ENCODE measurements around the gene GALNS. TPM values are rescaled to one million over a fixed set of nuclear protein-coding genes. Genes with fewer than 3 reads are reported as not detected.

Gene GALNS
- total RNA-seq, 1 experiment from 2014 or later = 32.1 TPM

DNA sequence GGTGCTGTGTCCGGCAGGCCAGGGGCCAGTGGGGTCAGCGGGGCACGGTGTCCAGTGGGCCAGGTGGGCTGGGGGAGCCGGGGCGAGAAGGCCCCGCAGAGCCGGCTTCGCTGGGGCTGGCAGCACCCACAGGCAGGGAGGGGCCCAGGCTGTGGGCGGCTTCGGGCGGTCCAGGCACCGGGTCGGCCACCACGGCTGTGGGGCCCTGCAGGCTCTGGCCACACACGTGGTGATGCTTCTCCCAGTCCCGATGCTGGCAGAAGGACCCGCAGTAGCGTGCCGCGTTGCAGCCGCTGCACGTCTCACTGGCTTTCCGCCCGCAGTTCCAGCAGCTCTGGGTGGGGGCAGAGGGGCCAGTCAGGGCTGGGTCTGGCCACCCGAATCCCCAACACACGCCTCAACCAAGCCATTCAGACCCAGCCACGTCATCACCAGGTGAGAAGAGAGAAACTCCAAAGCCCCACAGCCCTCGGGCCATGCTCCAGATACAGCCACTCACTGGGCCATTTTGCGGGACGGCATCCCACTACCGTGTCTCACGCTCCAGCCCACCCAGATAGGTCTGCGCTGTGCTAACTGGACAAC, 20.3 kb upstream of the GALNS start:
- no peak for DNase-seq (ENCODE audit: low read depth)

DNA sequence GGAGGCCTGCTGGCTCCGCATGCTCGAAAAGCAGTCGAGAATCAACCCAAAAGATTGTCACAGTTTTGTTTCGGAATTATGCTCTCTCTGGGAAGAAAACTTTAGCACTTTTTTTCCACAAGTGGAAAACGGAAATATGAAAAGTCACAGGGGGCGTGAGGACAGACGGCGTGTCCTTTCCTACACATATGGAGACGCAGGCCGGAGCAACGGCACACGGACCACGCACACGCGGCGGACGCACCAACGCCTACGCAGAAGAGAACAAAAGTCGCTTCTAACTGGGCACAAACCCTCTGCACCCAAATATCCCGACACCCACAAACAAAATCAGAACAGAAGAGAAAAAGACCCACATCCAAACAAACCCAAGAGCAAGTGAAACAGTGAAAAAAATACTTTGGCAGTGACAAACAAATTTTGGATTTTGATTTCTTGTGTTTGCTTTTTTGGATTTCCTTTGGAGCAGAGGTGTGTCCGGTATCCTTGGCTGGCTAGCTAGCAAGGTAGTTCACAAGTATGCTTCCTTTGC, 19.0 kb upstream of the GALNS start:
- no peak for DNase-seq (ENCODE audit: low read depth)

DNA sequence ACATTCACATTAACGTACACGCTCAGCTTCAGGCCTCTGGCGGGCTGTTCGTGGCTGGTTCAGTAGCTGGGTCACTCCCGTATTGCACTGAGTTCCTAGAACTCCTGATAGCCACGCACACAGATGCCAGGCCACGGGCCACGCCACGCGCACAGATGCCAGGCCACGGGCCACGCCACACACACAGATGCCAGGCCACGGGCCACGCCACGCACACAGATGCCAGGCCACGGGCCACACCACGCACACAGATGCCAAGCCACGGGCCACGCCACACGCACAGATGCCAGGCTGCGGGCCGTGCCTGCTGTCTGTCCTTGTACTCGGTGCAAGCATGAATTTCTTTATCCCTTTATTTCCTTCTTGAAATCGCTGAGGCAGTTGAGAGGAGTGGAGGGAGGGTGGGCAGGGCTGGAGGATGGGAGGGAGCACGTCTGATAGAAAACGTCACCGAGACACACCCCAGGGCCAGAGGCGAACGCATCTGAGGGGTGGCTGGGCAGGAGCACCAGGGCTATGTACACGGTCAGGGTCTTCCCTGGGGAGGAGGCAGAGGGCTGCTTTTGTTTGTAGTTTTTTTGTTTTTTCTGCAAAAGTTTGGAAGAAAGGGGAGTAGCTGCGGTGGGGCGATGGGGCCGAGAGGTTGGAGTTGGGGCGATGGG, 18.3 kb upstream of the GALNS start:
- no peak for DNase-seq (ENCODE audit: low read depth)

DNA sequence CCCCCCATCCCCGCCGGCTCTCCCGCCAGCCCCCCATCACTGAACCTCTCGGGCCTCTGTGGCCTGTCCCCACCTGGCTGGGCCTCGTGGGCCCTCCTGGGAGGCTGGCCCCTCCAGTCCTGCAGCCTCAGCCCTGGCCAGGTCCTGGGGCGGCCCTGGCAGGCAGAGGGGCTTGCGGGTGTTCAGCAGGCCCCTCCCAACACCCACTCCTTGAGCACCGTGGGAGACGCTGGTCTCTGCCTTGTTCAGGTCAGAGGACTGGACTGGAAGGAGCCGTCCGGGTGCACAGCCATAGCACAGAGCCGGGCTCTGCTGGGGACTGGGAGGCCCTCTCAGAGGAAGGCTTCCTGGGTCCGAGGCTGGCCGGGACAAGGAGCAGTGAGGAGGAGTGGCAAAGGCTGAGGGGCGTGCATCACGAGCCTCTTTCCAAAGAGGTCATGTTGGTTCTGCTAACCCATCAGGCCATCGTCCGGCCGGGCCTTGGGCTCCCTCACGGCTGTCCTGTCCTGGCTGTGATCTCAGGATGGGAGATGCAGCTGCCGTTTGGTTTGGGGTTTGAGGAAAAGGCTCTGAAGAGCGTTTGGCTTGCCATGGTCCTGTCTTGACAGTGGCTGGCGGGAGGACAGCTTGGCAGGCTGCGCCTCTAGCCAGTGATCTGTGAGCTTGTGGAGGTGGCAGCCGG, 16.0 kb upstream of the GALNS start:
- no peak for DNase-seq (ENCODE audit: low read depth)

DNA sequence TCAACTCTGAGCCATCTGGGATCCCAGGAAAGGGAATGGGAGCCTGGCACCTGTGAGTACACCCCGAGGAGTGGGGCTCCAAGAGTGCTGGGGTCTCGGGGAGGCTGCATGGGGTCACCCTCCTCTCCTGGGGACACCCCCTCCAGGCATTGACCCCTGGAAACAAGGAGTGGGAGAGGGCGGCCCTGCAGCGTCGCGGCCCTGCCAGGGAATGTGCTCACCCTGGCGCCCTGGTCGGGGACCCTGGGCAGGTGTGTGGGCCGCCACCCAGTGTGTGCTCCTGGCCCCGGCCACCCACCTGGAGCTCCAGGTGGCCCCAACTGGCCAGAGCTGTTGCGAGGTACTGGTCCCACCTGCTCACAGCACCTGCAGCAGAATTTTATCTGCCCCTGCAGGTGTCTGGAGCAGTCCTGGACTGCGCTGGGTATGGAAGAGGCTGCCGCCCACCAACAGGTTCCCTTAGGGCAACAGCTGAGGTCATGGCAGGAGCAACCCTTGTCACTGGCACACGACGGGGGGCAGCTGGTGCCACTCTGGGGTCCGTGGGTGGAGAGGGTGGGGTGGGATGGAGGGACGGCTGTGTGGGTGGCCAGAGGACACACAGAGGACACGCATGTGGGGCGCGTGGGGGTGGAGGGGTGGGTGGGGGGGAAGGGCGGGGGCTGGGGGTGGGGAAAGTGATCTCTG, 15.1 kb upstream of the GALNS start:
- no peak for DNase-seq (ENCODE audit: low read depth)

DNA sequence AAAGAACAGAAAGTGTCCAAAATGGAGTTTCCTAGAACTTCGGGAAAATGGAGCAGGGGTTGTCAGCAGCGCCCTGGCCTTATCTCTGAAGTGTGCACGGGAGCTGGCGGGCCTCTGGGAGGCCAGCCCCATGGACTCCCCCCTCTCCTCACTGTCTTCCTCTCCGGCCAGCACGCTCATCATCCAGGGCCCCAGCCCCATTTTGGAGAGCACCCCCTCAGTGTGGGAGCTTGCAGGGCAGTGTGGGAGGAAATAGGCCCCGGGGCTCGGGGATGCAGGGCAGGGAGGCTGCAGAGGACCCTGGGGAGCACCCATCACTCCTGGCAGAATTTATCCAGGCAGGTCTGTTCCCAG, 14.6 kb upstream of the GALNS start:
- no peak for DNase-seq (ENCODE audit: low read depth)

DNA sequence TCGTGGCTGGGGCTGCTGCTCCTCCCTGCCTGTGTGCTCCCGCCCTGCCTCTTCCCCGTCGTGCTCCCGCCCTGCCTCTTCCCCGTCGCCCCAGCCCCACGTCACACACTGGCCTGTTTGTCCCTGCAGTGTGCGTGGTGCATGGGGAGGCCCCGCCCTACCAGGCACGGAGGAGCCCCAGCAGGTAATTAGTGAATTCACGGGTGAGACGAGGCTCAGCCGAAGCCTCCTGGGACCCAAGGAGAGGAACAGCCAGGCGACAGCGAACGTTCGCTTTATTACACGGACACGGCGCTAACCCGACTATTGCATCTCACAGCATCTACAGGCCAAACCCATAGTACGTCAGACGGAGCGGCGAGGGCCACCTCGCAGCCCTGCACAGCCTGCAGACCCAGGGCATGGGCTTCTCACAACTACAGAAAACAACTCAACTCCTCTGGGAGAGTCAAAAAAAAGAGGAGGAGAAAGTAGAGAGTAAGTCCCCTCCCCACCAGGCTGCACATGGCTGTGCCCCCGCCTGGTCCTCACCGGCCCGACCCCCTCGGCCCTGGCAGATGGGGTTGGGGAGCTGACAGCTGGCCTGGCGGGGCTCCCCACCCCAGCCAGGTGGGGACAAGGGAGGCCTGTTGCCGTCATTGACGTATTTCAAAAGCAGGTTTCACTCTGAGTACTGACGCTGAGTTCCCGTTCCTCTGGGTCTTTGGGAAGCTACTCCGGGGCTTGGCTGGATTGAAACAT, 14.0 kb upstream of the GALNS start:
- no peak for DNase-seq (ENCODE audit: low read depth)

DNA sequence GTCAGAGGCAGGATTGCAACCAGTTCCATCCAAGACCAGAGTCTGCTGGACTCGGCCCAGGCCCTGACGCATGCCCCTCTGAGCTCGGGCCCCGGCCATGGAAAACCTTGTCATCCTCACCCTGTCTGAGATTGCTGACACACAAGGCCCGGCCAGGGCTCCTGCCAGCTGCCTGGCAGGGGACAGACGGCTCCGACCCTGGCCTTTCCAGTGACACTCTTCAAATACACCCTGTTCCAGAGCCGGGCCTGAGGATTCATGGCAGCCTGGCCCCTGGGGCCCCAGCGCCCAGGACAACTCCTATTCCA, 12.9 kb upstream of the GALNS start:
- DNase-seq (ENCODE audit: low read depth) = no peak

DNA sequence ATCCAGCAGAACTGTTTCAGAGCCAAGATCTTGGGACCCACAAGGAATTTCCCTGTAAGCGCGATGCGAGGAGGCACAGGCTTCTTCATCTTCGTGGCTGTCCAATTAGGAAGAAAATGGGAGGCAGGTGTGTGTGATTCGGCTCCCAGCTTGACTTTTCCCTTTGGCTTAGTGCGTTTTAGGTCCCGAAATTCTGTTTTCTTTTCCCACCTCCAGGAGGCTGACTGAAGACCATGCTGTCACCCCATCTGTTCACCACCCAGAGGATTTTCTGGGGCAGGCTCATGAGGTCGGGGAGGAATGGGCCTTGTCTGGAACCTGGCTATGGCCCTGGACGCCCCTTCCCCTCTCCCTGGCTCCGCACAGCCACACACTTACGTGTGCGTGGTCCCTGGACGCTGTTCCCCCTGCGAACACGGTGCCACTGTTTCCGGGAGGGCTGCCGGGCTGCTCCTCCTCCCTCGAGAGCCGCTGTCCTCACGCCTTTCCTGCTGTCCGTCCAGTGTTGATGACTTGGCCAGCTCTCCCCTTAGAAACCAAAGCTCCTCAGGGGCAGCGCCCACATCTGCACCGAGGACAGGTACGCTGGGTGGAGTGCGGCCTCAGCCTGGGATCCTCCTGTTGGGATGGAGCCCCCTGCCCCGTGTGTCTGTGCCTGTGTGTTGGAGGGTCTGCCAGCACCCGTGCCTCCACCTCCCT, 12.4 kb upstream of the GALNS start:
- no peak for DNase-seq (ENCODE audit: low read depth)

DNA sequence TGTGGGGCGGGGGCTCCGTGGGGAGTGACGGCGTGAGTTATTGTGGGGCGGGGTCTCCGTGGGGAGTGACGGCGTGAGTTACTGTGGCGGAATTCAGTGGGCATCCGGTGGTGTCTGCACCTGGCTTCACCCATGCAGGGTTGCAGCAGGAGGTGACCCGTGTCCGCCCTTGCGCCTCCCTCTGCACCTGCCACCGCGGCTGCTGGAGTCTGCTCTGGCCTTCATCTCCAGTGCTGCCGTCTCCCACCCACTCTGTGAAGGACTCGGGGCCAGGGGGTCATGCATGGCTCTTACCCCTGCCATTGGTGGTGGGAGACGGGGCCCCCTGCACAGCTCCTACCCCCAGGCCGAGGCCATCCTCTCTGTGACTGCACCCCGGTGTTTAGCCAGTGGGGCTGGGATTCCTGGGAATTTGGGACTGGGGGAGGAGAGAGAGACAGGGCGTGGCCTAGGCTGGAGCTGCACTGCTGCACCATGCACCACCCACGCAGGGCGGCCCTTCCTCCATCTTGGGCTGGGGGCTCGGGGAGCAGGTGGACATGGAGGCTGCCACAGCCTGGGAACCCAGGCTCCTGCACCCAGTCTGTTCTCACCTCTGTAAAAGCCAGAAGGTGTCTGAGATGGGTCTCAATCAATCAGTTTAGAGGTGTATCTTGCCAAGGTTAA, 11.0 kb upstream of the GALNS start:
- no peak for DNase-seq (ENCODE audit: low read depth)

DNA sequence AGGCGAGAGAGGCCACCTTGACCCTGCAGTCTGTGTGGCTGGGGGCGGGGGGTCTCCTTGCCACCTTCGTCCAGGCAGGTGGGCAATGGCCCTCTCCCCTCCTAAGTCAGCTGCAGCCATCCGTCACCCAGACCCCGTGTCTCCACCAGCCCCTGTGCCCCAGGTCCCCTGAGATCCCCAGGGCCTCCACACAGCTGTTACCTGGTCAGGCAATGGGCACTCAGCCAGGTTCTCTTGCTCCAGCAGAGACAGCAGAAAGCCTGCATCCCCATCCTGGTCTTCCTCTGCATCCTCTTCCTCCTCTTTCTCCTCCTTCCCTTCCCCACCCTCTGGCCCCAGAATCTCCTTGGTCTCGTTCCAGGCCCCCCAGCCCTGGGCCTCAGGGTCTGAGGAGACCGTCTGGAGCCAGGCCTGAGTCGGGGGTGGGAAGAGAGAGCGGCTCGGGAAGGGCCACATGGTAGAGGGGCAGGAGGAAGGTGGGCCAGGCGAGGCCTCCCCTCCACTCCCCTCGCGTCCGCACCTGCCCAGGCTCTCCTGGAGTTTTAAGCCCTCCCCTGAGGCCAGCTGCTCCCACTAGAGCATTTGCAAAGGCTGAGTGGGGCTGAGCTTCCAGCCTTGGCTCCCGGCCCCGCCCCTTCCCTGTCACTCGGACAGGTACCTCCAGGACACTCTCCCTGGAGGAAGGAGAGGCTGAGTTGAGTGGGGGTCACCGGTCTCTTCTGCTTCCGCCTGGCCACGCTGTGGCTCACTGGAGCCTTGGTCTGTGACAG, 9.6 kb upstream of the GALNS start, which contains the start of gene PABPN1L:
Gene PABPN1L (minus strand): TSS at position 510 of the 770 bp plus-strand sequence. CDS start 54 bp downstream, at position 456.
- no peak for DNase-seq (ENCODE audit: low read depth)

DNA sequence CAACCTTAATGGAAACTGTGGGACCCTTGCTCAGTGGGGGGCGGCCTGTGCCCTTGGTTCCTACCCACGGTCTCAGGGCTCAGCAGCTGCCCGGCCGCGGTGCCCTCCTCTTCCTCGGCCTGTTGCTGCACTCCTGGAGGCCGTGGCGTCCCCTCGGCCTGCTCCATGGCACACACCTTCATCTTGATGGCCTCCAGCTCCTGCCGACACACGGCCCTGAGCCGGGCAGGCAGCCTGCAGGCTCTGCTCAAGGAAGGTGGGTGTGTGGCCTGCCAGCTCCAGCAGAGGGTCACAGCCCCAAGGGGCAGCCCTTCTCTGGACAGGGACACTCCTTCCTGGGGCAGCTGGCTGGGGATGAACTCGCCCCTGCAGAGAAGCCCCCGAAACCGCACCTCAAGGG, 9.0 kb upstream of the GALNS start:
- DNase-seq (ENCODE audit: low read depth) = no peak

DNA sequence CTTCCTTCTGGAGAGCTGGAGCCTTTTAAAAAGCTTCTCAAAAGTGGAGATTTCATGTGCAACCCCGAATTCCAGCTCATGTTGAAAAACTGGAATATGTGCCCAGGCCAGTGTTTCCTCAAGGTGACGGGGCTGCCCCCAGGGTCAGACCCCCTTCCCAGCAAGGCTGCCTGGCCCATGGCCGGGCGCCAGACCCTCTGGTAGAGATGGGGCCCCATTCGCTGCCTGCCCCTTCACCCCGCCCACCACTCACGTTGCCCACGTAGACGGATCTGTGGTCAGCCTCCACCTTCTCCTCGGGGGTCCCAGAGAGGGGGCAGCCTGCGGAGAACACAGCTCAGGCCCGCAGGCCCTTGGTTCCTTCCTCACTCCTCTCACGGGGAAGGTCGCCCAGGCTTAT, 8.6 kb upstream of the GALNS start:
- DNase-seq (ENCODE audit: low read depth) = no peak

DNA sequence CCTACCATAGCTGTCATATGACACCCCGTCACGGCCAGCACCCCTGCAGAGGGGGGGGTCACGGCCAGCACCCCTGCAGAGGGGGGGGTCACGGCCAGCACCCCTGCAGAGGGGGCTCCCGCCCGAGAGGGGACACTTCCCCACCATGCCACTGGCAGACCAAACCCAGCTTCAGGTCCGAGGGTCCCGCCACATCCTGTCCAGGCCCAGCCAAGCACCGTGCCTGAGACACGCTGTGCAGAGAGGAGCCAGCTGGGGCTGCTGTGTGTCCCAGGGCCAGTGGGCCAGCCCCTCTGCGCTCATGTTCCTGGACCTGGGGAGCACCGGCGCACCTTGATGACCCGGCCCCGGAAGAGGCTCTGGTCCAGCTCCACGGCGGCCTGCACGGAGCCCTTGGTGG, 7.8 kb upstream of the GALNS start:
- no peak for DNase-seq (ENCODE audit: low read depth)

DNA sequence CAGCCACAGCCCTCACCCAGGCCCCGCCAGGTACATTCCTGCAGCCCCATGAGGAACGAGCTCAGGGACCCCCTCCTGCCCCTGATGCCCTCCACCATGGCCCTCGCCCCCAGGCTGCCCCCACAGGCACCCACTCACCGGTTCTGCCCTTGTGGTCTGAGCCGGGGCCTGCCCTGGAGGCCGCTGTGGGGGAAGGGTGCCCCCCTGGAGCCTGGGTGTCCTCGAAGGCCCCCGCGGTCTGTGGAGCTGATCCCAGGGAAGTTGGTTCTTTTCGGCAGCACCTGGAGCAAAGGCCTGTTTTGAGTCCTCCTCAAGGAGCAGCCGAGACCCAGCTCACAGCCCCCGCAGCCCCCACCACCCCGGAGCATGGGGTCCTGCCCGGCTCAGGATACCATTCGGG, 7.4 kb upstream of the GALNS start:
- DNase-seq (ENCODE audit: low read depth) = no peak

DNA sequence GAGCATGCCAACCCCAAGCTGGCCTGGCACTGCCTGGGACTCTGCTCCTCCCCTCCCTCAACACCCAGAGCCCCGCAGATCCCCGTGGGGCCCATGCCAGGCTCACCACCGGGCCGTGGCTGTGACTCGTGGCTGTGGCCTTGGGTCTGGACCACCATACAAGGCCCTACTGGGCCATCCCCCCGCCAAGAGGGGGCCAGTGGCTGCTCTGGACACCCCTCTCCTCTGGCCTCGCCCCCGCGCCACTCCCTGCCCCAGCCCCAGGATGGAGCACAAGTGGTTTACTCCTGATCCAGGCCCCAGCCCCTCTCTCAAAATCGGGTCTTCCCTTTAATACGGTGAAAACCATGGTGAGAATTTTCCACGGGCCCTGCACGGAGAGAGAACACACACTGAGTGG, 6.7 kb upstream of the GALNS start:
- no peak for DNase-seq (ENCODE audit: low read depth)

DNA sequence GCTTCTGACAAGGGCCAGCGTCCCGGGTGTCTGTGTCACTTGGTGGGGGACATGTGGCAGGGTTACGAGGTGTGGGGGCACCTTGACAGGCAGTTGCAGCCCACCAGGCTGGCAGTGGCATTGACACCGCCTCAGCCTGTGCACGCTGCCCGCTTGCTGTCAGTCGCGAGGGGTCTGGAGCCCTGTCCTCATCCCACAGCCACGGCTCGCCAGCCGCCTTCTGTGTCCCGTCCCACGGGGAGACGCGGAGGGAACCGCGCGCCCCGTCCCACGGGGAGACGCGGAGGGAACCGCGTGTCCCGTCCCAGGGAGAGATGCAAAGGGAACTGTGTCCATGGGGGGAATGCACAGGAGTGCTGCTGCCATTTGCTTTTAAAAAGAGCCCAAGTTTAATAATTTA, 6.2 kb upstream of the GALNS start:
- no peak for DNase-seq (ENCODE audit: low read depth)

DNA sequence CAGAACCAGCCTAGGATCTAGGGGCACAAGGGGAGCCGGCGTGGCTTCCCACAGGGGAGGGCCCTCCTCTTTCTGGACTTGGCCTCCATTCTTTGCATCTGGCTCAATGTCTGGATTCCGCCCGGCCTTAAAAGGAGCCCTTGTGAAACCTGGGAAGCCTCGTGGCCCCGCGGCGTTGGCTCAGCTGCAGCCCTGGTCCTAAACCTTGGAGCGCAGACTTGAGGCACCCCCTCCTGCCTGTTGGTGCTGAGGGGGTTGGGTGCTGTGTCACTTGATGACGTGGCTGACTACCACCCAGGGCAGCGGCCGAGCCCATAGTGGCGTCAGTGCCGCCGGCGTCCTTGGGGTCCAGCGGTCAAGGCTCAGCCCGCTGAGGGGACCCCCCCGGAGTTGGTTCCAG, 4.6 kb upstream of the GALNS start:
- no peak for DNase-seq (ENCODE audit: low read depth)

DNA sequence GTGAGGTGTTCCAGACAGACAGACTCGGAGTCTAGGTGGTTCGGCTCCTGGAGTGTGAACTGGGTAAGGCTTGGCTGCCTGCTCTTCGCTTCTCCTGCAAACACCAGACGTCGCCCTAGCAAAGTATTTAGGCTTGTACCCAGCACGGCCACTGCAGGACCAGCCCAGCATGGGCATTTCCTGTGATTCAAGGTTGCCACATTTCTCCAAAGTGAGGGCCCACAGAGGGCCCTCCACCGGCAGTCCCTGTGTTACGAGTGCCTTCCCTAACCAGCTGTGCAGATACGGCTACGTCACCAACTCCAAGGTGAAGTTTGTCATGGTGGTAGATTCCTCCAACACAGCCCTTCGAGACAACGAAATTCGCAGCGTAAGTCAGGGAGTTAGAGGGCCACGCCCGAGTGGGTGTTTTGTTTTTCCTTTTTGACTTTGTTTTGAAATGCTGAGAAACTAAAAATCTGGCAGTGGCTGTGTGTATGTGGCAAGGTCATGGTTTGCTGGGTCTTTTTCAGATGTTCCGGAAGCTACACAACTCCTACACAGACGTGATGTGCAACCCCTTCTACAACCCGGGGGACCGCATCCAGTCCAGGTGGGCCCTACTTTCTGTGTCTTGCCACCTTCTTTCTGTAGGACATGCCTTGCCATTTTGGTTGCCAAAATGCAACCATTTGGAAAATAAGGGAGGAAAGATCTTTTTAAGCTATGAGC, 2.8 kb upstream of the GALNS start:
- DNase-seq (ENCODE audit: low read depth) = no peak

Data from RPMI7951 (cell line).